A549 treated with AZD9567 at 1 μM for 4 hours (cell line): Measurements from ENCODE around the gene PRSS37. TPM values are rescaled to one million over a fixed set of nuclear protein-coding genes. Genes with fewer than 3 reads are reported as not detected.

Experiments used
- total RNA-seq: library from RNA; stranded (reverse); fragments of 200-300 nt; extraction: Qiagen RNA extraction; gene quantifications from 5 replicates; pipeline ENCODE4 v1.2.3, GENCODE V29; 2022; ENCODE audit not compliant: insufficient read depth

The PRSS37 gene, protein sequence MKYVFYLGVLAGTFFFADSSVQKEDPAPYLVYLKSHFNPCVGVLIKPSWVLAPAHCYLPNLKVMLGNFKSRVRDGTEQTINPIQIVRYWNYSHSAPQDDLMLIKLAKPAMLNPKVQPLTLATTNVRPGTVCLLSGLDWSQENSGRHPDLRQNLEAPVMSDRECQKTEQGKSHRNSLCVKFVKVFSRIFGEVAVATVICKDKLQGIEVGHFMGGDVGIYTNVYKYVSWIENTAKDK
- 0.15 TPM in 1 of 5 replicates, not detected in the others for total RNA-seq

GRCh38 chr7:141841385-141841784 lies at the start of gene PRSS37:
PRSS37 (minus strand) TSS chr7:141841485; CDS start chr7:141841049, 436 bp downstream.

DNA sequence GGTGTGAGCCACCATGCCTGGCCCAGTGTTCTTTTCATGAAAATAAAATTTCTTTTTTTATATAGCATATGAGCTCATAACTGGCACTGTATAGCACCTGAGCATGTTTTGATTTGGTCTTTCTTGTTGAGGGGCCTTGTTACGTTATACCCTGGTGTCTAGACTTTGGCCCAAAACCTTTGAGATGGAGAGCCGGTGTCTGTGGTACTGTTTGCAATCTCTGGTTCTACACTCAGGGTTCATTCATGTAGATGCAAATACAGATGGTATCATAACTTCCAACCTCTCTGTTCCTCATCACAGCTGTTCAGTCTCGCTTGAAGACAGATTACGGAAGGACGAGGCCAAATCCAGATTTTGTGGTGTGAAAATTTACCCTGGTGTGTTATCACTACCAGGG lies 51.4 kb downstream of the PRSS37 start, which contains the start of gene TAS2R5:
Gene TAS2R5, plus strand, starts transcription at position 301 of the 400 bp plus-strand sequence. CDS start 145 bp downstream, outside the sequence.

Other genes starting within 250 kb of the PRSS37 start
- 4.5 to 6.0 TPM (median 5.8 TPM) in 5 replicates for gene DENND11, start 139.3 kb downstream of the PRSS37 start, total RNA-seq
- 0.02 TPM in 1 of 5 replicates, not detected in the others for gene WEE2, start 133.1 kb downstream of the PRSS37 start, total RNA-seq
- 281 to 338 TPM (median 284 TPM) in 5 replicates for gene SSBP1, start 103.1 kb downstream of the PRSS37 start, total RNA-seq
- gene TAS2R3, start 77.4 kb downstream of the PRSS37 start, total RNA-seq = not detected in 5 replicates
- gene TAS2R4, start 64.8 kb downstream of the PRSS37 start, total RNA-seq = 0.08 to 0.25 TPM (median 0.17 TPM) in 4 of 5 replicates, not detected in the other
- 0.34 to 0.65 TPM (median 0.49 TPM) in 4 of 5 replicates, not detected in the other for gene TAS2R5, start 51.3 kb downstream of the PRSS37 start, total RNA-seq
- not detected in 5 replicates for gene OR9A4, start 74.9 kb upstream of the PRSS37 start, total RNA-seq
- not detected in 5 replicates for gene CLEC5A, start 105.5 kb upstream of the PRSS37 start, total RNA-seq
- not detected in 5 replicates for gene TAS2R38, start 132.3 kb upstream of the PRSS37 start, total RNA-seq
- 0.29 to 0.54 TPM (median 0.46 TPM) in 5 replicates for gene MGAM, start 154.4 kb upstream of the PRSS37 start, total RNA-seq